Colon (tissue), 2 donors: ENCODE data around the gene C17orf114.

Source experiments
- FAIRE-seq: peaks from 2 replicates; lab custom pipeline; 2012; peaks lifted over from hg19 to GRCh38; lab: Jason Lieb, UNC
- donor health status: control.
- donor health status: control.

Gene C17orf114

GRCh38 chr17:4788159-4788806, 13.8 kb downstream of the C17orf114 start:
- no peak for FAIRE-seq

- no peak for FAIRE-seq
Measured at GRCh38 chr17:4786516-4786915, 15.6 kb downstream of the C17orf114 start.

DNA sequence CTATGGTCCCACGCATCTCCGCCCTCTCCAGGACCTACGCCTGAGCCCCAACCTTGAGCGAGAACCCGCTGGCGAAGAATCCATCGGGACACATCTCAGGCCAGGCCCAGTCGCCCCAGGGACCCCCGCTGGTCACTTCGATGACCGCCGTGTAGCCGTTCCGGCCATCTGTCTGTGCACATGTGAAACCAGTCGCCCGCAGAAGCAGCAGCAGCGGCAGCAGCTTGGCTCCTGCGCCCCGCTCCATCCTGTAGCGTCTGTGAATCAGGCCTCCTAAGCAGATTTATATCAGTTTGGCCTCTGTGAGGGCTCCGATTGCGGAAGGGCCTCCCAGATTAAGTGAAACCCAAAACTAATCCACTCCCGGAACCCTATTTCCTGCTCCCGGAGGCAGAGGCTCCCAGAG, 16.0 kb downstream of the C17orf114 start, which contains the start of gene VMO1:
TSS of gene VMO1 (minus strand) at position 259 of the 406 bp plus-strand sequence. CDS start at position 247, 12 bp downstream.
- FAIRE-seq = no peak

DNA sequence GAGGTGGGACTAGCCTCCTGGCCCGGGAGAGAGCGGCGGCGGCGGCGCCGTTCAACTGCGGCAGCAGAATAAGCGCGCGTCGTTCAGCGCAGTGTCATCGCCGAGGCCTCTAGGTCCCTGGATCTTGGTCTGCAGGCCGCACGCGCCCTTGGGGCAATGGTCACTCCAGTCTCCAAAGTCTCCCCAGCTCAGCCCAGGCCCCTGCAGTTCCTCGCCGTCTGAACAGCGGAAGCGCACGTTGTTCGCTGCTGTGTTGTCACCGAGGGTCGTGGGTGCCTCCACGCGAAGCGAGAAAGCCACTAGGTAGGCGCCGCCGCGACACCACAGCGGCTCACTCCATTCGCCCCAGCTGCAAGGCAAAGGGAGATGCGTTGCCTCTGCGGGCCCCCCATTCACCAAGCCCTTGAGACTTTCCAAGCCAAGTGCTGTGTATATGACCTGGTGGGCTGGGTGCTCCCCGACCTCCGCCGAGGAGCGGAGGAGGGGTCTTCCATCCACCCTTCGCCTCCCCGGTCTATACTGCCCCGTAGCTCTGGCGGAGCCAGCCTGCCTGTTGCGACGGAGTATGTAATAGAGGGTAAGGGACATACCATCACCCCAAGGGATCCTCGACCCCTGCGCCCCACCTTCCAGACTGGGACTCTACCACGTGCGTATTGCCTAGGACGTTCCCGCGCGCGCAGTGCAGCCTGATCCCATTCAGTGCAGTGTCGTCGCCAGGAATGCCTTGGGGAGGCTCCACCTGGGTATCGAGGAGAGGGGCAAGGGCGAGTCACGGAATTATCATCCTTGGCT, 16.6 kb downstream of the C17orf114 start:
- no peak for FAIRE-seq

DNA sequence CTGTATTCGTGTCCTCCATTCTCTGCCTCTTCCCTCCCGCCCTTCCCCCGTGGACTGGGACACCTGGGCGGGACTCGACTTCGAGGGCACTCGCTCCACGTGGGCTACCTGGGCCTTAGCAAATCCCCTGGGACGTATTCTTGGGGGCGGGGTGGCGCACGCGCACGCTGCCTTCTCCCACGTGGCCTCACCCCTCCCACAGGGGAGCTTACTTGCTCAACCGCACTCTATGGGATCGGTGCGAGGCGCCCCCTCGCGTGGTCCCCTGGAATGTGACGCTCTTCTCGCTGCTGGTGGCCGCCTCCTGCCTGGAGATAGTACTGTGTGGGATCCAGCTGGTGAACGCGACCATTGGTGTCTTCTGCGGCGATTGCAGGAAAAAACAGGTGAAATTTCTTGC, 19.5 kb downstream of the C17orf114 start:
- no peak for FAIRE-seq

DNA sequence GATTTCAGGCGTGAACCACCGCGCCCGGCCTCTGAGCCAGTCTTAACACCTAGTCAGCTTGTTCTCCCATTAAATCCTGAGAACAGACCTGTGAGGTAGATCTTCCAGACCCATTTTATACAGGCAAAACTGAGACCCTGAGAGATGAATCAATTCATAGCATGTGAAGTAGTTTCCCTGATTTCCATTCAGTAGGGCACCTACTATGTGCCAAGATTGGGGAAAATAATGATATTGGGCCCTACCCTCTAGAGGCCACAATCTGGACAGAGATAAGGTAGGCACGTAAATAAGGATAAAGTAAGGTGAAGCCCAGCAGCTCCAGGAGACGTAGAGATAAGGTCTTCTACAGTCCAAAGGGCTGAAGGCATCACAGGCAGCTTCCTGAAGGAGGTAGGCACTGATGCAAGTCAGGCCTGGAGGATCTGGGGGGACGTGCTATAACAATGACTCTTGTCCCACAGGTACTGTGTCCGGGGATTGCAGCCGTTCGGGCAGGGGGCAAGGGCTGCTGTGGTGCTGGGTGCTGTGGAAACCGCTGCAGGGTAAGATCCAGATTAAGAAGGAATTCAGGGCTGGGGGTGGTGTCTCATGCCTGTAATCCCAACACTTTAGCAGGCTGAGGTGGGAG, 21.7 kb downstream of the C17orf114 start:
- FAIRE-seq = no peak

DNA sequence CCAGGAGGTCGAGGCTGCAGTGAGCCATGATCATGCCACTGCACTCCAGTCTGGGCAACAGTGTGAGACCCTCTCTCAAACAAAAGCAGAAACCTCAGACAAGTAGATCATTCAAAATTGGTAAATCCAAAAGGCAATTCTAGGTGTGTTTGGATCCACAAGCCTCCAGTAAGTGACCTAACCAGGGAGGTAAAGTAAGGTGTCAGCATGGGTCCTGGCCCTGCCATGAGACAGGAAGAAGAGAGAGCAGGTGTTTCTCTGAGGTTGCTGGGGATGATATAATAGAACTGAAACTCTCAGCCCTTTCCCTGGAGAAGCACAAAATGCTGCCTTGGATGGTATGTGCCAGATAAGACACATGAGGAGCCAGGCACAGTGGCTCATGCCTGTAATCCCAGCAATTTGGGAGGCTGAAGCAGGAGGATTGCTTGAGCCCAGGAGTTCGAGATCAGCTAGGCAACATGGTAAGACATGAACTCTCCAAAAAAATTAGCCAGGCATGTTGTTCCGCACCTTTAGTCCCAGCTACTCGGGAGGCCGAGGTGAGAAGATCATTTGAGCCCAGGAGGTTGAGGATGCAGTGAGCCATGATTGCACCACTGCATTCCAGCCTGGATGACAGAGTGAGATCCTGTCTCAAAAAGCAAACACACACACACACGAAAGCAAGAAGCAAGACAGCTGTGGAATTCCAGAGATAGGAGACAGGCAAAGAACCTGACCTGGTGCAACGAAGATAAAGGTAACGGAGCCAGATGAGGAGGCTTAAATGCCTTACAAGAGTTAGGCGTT, 24.0 kb downstream of the C17orf114 start:
- no peak for FAIRE-seq

GRCh38 chr17:4772235-4772613, 29.9 kb downstream of the C17orf114 start:
- no peak for FAIRE-seq

DNA sequence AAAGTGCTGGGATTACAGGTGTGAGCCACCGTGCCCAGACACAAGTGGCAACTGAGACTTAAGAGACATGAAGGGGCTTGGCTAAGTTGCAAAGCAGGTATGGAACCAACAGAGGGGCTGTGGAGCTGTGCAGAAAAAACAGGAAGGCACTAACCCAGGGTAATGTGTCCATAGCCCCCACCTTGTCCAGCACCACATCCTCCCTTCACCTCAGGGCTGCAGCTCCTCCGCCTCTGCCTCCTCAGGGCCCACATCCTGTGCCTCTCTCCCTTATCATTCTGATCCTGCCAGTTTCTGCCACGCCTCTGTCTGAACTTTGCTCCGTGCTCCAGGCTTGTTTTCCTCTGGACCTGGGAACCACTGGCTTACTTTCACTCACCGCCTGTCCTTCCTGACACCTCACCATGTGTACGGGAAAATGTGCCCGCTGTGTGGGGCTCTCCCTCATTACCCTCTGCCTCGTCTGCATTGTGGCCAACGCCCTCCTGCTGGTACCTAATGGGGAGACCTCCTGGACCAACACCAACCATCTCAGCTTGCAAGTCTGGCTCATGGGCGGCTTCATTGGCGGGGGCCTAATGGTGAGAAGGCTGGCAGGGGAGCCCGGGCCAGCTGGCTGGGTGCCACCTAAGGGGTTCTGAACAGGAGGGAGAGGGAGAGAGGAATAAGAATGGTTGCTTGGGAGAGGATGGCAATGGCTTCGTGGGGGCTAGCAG, 30.5 kb downstream of the C17orf114 start, which contains the start of gene TM4SF5:
TSS of gene TM4SF5 (plus strand) at position 368 of the 716 bp plus-strand sequence. CDS start at position 405, 37 bp downstream.
- no peak for FAIRE-seq

DNA sequence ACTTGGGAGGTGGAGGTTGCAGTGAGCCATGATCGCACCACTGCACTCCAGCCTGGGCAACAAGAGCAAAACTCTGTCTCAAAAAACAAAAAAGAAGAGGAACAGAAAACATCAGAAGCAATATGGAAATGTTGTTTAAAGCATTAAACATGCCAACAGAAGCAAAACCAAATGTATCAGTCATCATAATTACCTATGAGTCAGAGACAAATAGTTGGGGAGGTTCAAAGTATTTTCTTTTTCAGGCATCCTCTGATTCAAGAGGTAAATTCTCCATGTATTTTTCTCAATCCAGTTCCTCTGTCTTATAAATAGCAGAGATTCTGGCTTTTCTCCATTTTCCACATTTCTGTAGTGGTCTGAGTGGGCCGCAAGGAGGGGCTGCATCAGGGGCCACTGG, 32.5 kb downstream of the C17orf114 start:
- FAIRE-seq = no peak

- no peak for FAIRE-seq
Measured at GRCh38 chr17:4768298-4768697, 33.8 kb downstream of the C17orf114 start.

DNA sequence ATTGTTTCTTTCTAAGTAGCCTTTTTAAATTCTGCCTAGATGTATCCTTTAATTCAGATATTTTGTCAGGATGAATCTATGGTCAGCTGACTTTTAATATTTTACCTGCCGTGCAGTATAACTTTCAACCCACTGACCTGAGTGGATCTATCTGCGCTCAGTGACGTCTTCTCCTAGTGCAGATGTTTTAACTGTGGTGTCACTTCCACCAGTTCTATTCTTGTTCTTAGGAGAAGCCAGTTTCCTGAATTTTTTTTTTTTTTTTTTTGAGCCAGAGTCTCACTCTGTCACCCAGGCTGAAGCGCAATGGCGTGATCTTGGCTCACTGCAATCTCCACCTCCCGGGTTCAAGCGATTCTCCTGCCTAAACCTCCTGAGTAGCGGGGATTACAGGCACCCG, 35.4 kb downstream of the C17orf114 start:
- FAIRE-seq = no peak

DNA sequence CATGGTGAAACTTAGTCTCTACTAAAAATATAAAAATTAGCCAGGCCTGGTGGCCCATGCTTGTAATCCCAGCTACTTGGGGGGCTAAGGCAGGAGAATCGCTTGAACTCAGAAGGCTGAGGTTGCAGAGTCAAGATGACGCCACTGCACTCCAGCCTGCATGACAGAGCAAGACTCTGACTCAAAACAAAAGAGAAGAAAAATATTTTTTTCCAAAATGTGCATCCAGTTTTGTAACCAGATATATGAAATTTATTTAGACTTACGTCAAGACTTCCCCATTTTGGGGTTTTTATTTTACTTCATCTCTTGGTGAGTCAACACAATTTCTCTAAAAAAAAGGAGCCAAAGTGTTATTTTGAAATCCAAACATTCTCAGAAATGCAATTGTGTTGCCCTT, 35.9 kb downstream of the C17orf114 start:
- no peak for FAIRE-seq

- FAIRE-seq = no peak
Measured at GRCh38 chr17:4764595-4764994, 37.5 kb downstream of the C17orf114 start.

DNA sequence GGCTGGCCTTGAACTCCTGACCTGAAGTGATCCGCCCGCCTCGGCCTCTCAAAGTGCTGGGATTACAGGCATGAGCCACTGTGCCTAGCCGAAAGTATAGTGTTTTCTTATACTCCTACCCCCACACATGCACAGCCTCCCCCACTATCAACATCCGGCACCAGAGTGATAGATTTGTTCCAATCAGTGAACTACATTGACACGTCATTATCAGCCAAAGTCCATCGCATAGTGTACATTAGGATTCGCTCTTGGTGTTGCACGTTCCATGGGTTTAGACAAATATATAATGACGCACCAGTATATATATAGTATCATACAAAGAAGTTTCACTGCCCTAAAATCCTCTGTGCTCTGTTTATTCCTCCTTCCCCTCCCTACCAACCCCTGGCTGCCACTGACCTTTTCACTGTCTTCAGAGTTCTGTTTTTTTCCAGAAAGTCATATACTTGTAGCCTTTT, 42.3 kb downstream of the C17orf114 start:
- FAIRE-seq = no peak

DNA sequence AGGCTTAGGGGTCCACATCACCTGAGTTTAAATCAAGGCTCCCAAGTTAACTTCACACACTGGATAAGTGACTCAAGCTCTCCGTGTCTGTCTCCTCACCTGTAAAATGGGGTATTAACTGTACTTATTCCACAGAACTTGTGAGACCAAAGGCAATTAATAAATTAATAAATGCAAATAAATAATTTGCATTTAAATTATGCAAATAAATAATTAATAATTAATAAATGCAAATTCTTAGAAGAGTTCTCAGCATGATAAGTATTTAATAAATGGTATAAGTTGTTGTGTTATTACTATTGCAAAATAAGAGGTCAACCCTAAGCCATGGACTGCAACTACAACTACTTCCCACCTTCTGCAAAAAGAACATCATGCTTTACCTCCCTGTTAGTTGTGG, 48.7 kb downstream of the C17orf114 start:
- no peak for FAIRE-seq

DNA sequence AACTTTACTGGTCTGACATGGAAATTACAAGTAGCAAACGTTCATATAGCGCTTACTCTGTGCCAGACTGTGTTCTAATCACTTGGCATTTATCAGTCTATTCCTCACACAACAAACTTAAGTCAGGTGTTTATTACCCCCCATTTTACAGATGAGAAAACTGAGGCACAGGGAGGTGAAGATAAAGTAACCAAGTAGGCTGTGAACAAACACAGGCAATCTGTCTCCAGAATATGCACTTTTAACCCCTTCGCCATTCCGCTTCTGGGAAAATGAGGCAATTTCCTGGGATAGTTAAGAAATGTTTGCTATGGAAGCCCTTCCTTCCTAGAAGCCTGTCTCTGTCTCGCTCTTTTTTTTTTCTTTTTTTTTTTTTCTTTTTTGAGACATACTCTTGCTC, 50.2 kb downstream of the C17orf114 start:
- FAIRE-seq = no peak
